SW480 (cell line): ENCODE measurements around the gene AHDC1.
"Not testable (repeated sequence)": the region's sequence is repeated elsewhere in the genome, so short reads cannot be mapped to it uniquely, and the experiment has no call there.

Source experiments
- DNase-seq: peaks from one replicate; pipeline ENCODE4 v3.0.0-alpha.2; 2016; ENCODE audit warnings: low spot score

The AHDC1 gene

GRCh38 chr1:27634177-27634984, 30.4 kb upstream of the AHDC1 start:
- DNase-seq = no peak

DNA sequence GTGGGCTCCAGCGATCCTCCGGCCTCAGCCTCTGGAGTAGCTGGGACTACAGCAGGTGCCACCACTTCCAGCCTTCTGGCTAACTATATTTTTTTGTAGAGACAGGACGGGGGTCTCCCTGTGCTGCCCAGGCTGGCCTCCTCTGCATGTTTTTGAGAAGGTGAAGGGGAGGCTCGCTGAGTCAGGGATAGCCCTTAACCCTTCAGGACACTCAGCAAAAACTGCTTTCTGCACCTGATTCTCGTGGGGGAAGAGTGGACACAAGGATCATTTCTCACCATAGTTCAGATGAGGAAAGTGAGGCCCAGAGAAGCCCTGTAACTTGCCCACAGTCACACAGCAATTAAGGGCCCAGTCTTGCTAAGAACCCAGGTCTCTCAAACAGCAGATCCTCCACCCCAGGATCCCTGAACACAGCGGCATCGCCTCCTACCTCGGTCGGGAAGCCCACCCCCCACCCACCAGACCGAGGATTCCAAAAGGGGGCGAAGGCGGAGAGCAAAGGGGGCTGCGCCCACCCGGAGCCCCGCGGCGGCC, 29.8 kb upstream of the AHDC1 start:
- DNase-seq = no peak

- no peak for DNase-seq
These were observed 29.3 kb upstream of the AHDC1 start for GRCh38 chr1:27633298-27633610.

DNA sequence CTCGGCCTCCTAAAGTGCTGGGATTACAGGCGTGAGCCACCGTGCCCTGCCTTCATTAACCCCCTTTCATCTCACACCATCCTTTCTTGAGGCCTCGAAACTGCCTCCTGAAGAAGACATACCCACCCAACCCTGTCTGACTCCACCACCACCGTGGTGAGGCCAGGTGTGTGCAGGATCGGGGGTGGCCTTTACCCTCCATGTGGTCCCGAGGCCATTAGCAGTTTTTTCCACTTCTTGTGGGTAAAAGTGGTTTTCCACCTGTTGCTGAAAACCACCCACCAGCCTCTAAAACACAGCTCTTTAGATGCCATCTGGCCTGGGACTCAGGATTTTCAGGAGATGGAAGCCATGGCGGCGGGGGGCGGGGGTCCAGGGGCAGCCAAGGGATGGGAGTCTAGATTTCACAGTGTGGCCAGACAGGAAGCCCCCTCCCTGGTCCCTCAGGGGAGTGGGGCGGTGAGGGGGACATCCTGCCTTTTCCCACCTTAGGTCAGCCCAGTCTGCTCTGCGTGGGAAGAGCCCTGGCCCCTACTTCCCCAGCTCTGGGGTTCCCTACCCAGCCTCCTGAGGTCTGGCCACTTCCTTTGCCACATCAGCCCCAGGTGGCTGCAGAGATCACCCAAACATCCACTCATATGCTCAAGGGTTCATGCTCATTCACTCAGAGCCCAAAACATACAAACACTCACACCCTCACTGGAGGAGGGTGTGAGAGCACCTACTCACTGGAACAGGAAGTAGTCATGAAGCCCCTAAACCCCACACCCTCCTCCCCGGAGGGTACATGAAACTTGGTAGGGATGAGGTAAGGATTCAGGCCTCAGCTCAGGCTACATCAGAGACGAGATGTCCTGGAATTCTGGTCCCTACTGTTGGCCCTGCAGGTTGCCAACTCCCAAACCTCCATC, 28.7 kb upstream of the AHDC1 start:
- no peak for DNase-seq

- DNase-seq = peak; percentile 71
These were observed 27.0 kb upstream of the AHDC1 start for GRCh38 chr1:27630859-27631491.

DNA sequence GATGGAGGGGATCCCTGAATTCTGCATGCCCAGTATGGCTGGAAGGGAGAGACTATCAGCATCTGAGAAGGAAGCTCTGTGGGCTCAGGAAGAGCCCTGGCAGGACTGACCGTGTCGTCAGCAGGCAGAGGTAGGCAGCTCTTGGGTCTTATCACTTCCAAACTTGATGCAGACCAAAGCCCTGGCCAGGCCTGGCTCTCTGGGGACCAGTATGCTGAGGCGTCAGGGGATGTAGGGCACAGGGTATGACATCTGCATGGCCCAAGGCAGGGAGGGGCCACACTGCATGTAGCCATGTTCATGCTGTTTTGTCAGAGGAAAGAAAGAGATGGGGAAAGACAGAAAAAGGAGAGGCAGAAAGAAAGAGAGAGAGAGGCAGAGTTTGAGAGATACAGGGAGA, 24.8 kb upstream of the AHDC1 start:
- no peak for DNase-seq

DNA sequence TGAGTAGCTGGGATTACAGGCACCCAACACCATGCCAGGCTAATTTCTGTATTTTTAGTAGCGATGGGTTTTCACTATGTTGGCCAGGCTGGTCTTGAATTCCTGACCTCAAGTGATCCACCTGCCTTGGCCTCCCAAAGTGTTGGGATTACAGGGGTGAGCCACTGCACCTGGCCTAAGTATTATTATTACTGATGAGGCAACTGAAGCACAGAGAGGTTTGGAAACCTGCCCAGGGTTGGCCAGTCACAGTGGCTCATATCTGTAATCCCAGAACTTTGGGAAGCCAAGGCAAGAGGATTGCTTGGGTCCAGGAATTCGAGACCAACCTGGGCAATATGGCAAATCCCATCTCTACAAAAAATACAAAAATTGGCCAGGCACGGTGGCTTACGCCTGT, 23.8 kb upstream of the AHDC1 start:
- DNase-seq = not testable (repeated sequence)

DNA sequence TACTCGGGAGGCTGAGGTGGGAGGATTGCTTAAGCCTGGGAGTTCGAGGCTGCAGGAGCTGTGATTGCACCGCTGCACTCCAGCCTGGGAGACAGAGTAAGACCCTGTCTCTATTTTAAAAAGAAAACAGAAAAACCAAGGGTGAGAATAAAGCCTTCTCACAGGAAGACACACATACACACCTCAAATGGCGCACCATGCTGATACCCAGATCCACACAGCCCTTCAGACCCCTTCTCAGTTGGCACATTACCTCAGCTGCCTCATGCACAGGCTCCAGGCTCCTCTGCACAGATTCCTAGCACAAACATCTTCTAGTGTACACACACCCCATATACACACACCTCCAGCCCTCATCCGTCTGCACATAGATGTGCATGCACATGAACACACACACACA, 23.1 kb upstream of the AHDC1 start:
- DNase-seq = no peak

GRCh38 chr1:27626031-27626935, 22.3 kb upstream of the AHDC1 start:
- no peak for DNase-seq

- DNase-seq = no peak
These were observed 20.7 kb upstream of the AHDC1 start for GRCh38 chr1:27624467-27625178.

GRCh38 chr1:27623327-27624212, 19.6 kb upstream of the AHDC1 start:
- no peak for DNase-seq

DNA sequence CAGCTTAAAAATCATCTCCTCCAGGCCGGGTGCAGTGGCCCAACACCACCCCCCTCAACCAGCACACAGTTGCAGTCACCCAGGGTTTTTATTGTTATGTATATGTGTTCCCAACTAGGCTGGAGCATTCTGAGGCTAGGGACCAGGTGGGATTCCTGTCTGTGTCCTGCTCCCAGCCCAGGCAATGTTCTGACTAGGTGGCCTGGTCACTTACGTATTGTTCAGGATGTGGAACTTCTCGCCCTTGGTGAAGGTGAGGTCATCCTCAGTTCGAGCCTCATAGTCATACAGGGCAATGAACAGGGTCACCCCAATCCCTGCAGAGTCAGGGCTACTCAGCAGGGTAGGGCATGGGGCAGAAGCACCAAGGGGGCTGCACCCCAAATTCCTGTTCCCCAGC, 18.9 kb upstream of the AHDC1 start:
- DNase-seq = no peak

GRCh38 chr1:27621051-27621920, 17.3 kb upstream of the AHDC1 start:
- no peak for DNase-seq

- DNase-seq = not testable (repeated sequence)
These were observed 16.0 kb upstream of the AHDC1 start for GRCh38 chr1:27619782-27620438.

DNA sequence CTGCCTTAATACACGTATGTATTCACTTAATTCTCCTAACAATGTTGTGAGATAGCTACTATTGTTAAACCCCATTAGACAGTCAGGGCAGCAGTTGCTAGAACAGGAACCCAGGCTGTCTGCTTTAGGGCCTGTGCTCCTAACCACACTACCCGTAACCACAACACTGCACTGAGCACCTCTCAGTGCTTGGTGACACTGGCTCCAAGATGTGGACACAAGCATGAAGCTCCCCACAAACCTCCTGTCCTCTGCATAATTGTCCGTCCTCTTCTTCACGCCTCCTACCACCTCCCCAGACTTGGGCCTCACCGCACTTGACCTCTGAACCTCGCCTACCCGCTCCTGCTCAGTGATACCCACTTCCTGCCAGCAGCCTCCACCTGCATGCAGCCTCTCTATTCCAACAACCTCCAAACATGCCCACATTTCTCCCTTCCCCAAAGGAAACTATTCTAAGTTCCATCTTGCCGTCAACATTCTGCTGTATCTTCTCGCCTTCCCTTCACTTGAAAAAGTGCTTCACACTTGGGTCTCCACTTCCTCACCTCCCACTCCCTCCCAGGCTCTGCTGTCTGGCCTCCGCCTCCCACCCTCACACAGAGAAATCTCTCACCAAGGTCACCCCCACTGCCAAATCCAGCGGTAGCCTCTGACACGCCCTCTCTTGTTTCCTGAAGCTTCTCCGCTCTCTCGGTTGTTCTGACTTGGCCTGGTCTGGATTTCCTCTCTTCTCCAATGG, 14.6 kb upstream of the AHDC1 start:
- DNase-seq = no peak

- no peak for DNase-seq
These were observed 13.5 kb upstream of the AHDC1 start for GRCh38 chr1:27617420-27617819.

DNA sequence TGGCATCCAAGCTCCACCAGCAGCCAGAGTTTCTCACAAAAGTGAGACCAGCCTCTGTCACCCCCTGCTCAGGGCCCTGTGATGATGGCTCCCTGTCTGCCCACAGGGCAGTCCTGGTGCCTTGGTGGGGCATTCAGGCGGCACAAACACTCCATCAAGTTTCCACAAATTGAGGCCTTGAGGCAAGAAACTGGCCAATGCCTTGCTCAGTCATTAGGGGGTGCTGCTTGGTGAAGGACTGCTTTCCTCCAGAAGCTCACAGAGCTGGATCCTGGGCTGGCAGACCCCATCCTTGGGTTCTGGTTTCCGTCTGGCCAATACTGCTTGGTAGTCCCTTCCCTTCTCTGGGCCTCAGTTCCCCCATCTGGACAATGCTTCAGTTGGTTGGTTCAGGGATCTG, 12.5 kb upstream of the AHDC1 start:
- DNase-seq = no peak
